ENCODE measurements around the gene ZNF396. TPM values are rescaled to one million over a fixed set of nuclear protein-coding genes. Genes with fewer than 3 reads are reported as not detected.

ZNF396 gene
- total RNA-seq, 1 experiment from 2014 or later, result 0.61 TPM

DNA sequence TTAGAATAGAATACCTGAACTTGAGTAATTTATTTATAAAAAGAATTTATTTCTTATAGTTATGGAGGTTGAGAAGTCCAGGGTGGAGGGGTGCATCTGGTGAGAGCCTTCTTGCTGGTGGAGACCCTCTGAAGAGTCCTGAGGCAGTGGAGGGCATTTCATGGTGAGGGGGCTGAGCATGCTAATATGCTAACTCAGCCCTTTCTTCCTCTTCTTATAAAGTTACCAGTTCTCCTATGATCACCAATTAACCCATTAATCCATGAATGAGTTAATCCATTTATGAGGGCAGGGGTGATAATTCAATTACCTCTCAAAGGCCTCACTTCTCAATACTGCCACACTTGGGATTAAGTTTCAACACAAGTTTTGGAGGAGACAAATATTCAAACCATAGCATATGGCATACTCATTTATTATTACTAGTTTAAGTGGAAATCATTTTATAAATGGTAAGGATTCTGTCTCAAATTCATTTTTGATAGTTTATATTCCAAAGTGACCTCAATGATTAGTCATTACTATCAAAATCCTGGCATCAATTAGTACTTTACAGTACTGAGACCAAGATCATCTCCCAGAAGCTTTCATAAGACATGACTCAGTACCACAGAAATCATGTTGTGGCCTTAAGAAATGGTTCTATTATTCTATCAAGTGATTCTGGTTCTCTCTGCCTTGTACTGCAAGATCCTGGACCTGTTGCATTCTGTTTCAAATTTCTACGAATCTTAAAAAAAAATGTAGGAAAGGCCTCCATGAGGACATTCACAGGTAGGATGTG, 5.5 kb downstream of the ZNF396 start:
- Mint-ChIP-seq H3K36me3 (ENCODE audit: insufficient read depth, unreplicated experiment) (no peaks in the 10 kb centered on the region), H3K27ac (ENCODE audit: unreplicated experiment) (no peak overlapping the region), H3K4me3 (ENCODE audit: unreplicated experiment) (no peak overlapping the region), H3K9me3 (ENCODE audit: unreplicated experiment) (no peaks in the 10 kb centered on the region), H3K27me3 (ENCODE audit: insufficient read depth, unreplicated experiment) (no peaks in the 10 kb centered on the region), H3K4me1 (ENCODE audit: low read depth, unreplicated experiment) (no peaks in the 10 kb centered on the region)
- ChIA-PET POLR2A (no interaction called here), CTCF (no interaction called here)
- Histone ChIP-seq H3K4me1 (no peaks in the 10 kb centered on the region), H3K9me3 (no peaks in the 10 kb centered on the region), H3K4me3 (ENCODE audit: low read depth, low read length) (no peak overlapping the region), H3K27me3 (replicated peaks; ENCODE audit: control insufficient read depth, insufficient read depth, low read length) (no peaks in the 10 kb centered on the region), H3K36me3 (ENCODE audit: control insufficient read depth, insufficient read depth, low read length) (no peaks in the 10 kb centered on the region)
- intact Hi-C loops (cut with micrococcal nuclease; ENCODE audit: unreplicated experiment), result no loop called here
- no TSS peak for BruUV-seq (replicated peaks)
- TF ChIP-seq CTCF (IDR thresholded peaks at IDR 0.05; ENCODE audit: insufficient read depth in 1 of 2, low read depth in 1 of 2, low read length in 1 of 2, severe bottlenecking in 1 of 2, unreplicated experiment in 1 of 2), result no peak
- no peak for DNase-seq

DNA sequence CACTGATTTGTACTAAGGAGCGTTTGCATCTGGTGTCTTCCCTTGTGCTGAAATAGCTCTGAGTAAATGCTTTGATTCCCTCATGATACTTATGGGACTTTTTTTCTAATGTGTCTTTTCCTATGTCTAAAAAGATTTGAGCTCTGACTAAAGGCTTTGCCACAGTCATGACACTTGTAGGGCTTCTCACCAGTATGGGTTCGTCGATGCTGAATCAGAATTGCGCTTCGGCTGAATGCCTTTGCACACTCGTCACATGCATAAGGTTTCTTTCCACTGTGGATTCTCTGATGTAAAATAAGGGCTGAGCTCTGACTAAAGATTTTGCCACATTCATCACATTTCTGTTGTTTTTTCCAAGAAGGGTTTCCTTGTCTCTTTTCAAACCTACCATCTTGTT, 8.0 kb downstream of the ZNF396 start:
- Mint-ChIP-seq H3K9me3 (ENCODE audit: unreplicated experiment) (no peaks in the 10 kb centered on the region), H3K4me3 (ENCODE audit: unreplicated experiment) (no peak overlapping the region), H3K36me3 (ENCODE audit: insufficient read depth, unreplicated experiment) (no peaks in the 10 kb centered on the region), H3K27me3 (ENCODE audit: insufficient read depth, unreplicated experiment) (no peaks in the 10 kb centered on the region), H3K27ac (ENCODE audit: unreplicated experiment) (no peak overlapping the region), H3K4me1 (ENCODE audit: low read depth, unreplicated experiment) (no peaks in the 10 kb centered on the region)
- ChIA-PET CTCF (no interaction called here), POLR2A (no interaction called here)
- Histone ChIP-seq H3K4me1 (no peaks in the 10 kb centered on the region), H3K9me3 (no peaks in the 10 kb centered on the region), H3K27me3 (replicated peaks; ENCODE audit: control insufficient read depth, insufficient read depth, low read length) (no peaks in the 10 kb centered on the region), H3K36me3 (ENCODE audit: control insufficient read depth, insufficient read depth, low read length) (no peaks in the 10 kb centered on the region), H3K4me3 (ENCODE audit: low read depth, low read length) (no peak overlapping the region)
- no peak for DNase-seq
- no TSS peak for BruUV-seq (replicated peaks)
- no peak for TF ChIP-seq CTCF (IDR thresholded peaks at IDR 0.05; ENCODE audit: insufficient read depth in 1 of 2, low read depth in 1 of 2, low read length in 1 of 2, severe bottlenecking in 1 of 2, unreplicated experiment in 1 of 2)
- intact Hi-C loops (cut with micrococcal nuclease; ENCODE audit: unreplicated experiment), result no loop called here

GRCh38 chr18:35368595-35368994, 8.5 kb downstream of the ZNF396 start:
- TF ChIP-seq CTCF (IDR thresholded peaks at IDR 0.05; ENCODE audit: insufficient read depth in 1 of 2, low read depth in 1 of 2, low read length in 1 of 2, severe bottlenecking in 1 of 2, unreplicated experiment in 1 of 2), result no peak
- Mint-ChIP-seq H3K27me3 (ENCODE audit: insufficient read depth, unreplicated experiment) (no peaks in the 10 kb centered on the region), H3K9me3 (ENCODE audit: unreplicated experiment) (no peaks in the 10 kb centered on the region), H3K36me3 (ENCODE audit: insufficient read depth, unreplicated experiment) (no peaks in the 10 kb centered on the region), H3K4me3 (ENCODE audit: unreplicated experiment) (no peak overlapping the region), H3K4me1 (ENCODE audit: low read depth, unreplicated experiment) (no peaks in the 10 kb centered on the region), H3K27ac (ENCODE audit: unreplicated experiment) (no peak overlapping the region)
- CTCF ChIA-PET, result no interaction called here
- DNase-seq, result no peak
- POLR2A ChIA-PET, result no interaction called here
- no peaks in the 10 kb centered on the region for H3K9me3 ChIP-seq
- intact Hi-C loops (cut with micrococcal nuclease; ENCODE audit: unreplicated experiment), result no loop called here
- no peaks in the 10 kb centered on the region for H3K27me3 ChIP-seq (replicated peaks; ENCODE audit: control insufficient read depth, insufficient read depth, low read length)
- no peaks in the 10 kb centered on the region for H3K4me1 ChIP-seq
- no peaks in the 10 kb centered on the region for H3K36me3 ChIP-seq (ENCODE audit: control insufficient read depth, insufficient read depth, low read length)
- H3K4me3 ChIP-seq (ENCODE audit: low read depth, low read length), result no peak overlapping the region
- no TSS peak for BruUV-seq (replicated peaks)
